KMS-11 (cell line): ENCODE measurements around the gene CTNNA3.

ENCODE experiments used
- H2AFZ ChIP-seq: fragments of 200-600 bp; sonication (generic); 2 replicates; pipeline ENCODE4 v1.6.1; 2016; ENCODE audit warnings: antibody characterized with exemption, mixed run types, low read depth
- H3K27ac ChIP-seq: fragments of 200-600 bp; sonication (generic); 2 replicates; pipeline ENCODE4 v1.6.1; 2016; ENCODE audit warnings: mild to moderate bottlenecking, mixed run types
- H3K27me3 ChIP-seq: fragments of 200-600 bp; sonication (generic); 2 replicates; pipeline ENCODE4 v1.6.1; 2017; ENCODE audit warnings: mild to moderate bottlenecking, low read depth, mixed run types, moderate library complexity; ENCODE audit not compliant: insufficient read depth
- H3K36me3 ChIP-seq: fragments of 200-600 bp; sonication (generic); 2 replicates; pipeline ENCODE4 v1.6.1; 2017; ENCODE audit warnings: mild to moderate bottlenecking, mixed run types; ENCODE audit not compliant: insufficient read depth
- H3K4me1 ChIP-seq: fragments of 200-600 bp; sonication (generic); 2 replicates; pipeline ENCODE4 v1.6.1; 2016; ENCODE audit warnings: mild to moderate bottlenecking, low read depth, mixed run types; ENCODE audit not compliant: poor library complexity, severe bottlenecking
- H3K4me2 ChIP-seq: fragments of 200-600 bp; sonication (generic); 2 replicates; pipeline ENCODE4 v1.7.0; 2016; ENCODE audit warnings: mild to moderate bottlenecking, mixed run types
- H3K4me3 ChIP-seq: fragments of 200-600 bp; sonication (generic); IDR thresholded peaks from 2 replicates; pipeline ENCODE4 v1.6.1; 2017; ENCODE audit warnings: low read depth, low read length, mixed read lengths; ENCODE audit not compliant: insufficient read depth
- H3K79me2 ChIP-seq: fragments of 200-600 bp; sonication (generic); 2 replicates; pipeline ENCODE4 v1.6.1; 2016; ENCODE audit warnings: low read depth, mixed run types; ENCODE audit not compliant: insufficient read depth
- H3K9ac ChIP-seq: fragments of 200-600 bp; sonication (generic); 2 replicates; pipeline ENCODE4 v1.6.1; 2016; ENCODE audit warnings: mild to moderate bottlenecking, mixed run types
- H4K20me1 ChIP-seq: fragments of 200-600 bp; sonication (generic); 2 replicates; pipeline ENCODE4 v1.6.1; 2016; ENCODE audit warnings: mild to moderate bottlenecking, mixed run types; ENCODE audit not compliant: insufficient read depth
- TF ChIP-seq, protein P1 (sequence below): fragments of 200-600 bp; sonication (generic); conservative IDR thresholded peaks from 2 replicates; pipeline ENCODE4 v1.6.1; 2017; ENCODE audit warnings: low read depth, mild to moderate bottlenecking, antibody characterized with exemption, low read length, moderate library complexity, mixed read lengths

The CTNNA3 gene

DNA sequence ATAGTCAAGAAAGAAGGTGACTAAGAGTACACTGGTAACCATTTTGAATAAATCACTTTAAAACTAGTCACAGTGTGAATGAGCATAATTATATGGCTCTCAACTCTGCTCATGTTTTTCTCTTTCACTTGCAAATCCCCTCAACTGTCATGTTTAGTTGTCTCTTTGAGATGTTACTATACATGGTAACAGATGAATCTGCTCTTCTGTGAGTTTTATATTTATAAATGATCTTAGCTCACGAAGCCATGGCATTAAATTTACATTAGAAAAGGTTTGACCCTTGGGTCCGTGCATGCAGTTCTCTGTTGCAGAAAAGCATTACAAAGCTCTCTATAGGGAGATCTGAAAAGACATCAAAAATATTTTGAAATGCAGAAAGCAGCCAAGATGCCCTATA, 803.1 kb downstream of the CTNNA3 start:
- Histone ChIP-seq H3K4me3 (no peak overlapping the region), H3K9ac (no peak overlapping the region), H3K27ac (no peak overlapping the region), H3K79me2 (no peaks in the 10 kb centered on the region), H3K4me1 (no peaks in the 10 kb centered on the region), H3K27me3 (no peaks in the 10 kb centered on the region), H3K36me3 (no peaks in the 10 kb centered on the region), H4K20me1 (no peaks in the 10 kb centered on the region), H2AFZ (no peak overlapping the region), H3K4me2 (no peak overlapping the region)
- TF ChIP-seq, protein P1, sequence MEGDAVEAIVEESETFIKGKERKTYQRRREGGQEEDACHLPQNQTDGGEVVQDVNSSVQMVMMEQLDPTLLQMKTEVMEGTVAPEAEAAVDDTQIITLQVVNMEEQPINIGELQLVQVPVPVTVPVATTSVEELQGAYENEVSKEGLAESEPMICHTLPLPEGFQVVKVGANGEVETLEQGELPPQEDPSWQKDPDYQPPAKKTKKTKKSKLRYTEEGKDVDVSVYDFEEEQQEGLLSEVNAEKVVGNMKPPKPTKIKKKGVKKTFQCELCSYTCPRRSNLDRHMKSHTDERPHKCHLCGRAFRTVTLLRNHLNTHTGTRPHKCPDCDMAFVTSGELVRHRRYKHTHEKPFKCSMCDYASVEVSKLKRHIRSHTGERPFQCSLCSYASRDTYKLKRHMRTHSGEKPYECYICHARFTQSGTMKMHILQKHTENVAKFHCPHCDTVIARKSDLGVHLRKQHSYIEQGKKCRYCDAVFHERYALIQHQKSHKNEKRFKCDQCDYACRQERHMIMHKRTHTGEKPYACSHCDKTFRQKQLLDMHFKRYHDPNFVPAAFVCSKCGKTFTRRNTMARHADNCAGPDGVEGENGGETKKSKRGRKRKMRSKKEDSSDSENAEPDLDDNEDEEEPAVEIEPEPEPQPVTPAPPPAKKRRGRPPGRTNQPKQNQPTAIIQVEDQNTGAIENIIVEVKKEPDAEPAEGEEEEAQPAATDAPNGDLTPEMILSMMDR, result no peak

DNA sequence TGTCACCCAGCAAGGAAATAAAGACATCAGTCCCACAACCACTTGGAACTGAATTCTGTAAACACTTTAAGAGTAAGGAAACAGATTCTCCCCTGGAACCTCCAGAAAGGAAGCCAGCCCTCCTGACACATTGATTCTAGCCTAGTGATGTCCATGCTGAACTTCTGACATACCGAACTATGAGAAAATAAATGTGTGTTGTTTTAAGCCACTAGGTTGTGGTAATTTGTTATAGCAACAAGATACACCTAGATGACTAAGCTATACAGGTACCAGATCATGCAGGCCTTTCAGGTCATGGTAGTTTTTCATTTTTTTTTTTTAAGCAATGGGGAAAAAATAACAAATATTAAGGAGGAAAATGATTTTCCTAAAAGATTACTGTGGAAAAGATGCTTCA, 807.8 kb downstream of the CTNNA3 start:
- H3K79me2 ChIP-seq, result no peaks in the 10 kb centered on the region
- H3K4me2 ChIP-seq, result no peak overlapping the region
- H3K4me3 ChIP-seq, result no peak overlapping the region
- H3K27me3 ChIP-seq, result no peaks in the 10 kb centered on the region
- H3K27ac ChIP-seq, result no peak overlapping the region
- H2AFZ ChIP-seq, result no peak overlapping the region
- TF ChIP-seq, protein P1, result no peak
- no peaks in the 10 kb centered on the region for H3K36me3 ChIP-seq
- H3K9ac ChIP-seq, result no peak overlapping the region
- no peaks in the 10 kb centered on the region for H3K4me1 ChIP-seq
- H4K20me1 ChIP-seq, result no peaks in the 10 kb centered on the region

DNA sequence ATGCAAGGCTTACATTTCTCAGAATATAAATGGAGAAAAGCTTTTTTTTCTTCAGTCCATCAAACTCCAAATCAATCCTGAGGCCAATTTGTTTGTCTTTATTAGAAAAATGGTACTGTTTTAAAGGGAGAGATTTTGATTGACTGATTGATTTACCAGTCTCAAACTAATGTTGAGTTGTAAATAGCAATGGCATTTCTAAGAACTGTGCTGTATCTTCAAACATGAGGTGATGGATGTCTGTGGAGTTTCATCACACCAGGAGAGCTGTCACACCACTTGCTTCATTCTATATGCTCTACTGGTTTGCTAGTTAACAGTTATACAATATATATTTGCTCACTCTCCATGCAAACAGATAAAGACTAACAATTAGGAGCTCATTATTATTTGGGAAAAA, 809.1 kb downstream of the CTNNA3 start:
- TF ChIP-seq, protein P1, result no peak
- H2AFZ ChIP-seq, result no peak overlapping the region
- no peak overlapping the region for H3K4me3 ChIP-seq
- no peaks in the 10 kb centered on the region for H3K79me2 ChIP-seq
- H3K4me2 ChIP-seq, result no peak overlapping the region
- H4K20me1 ChIP-seq, result no peaks in the 10 kb centered on the region
- H3K9ac ChIP-seq, result no peak overlapping the region
- H3K36me3 ChIP-seq, result no peaks in the 10 kb centered on the region
- H3K27me3 ChIP-seq, result no peaks in the 10 kb centered on the region
- no peak overlapping the region for H3K27ac ChIP-seq
- H3K4me1 ChIP-seq, result no peaks in the 10 kb centered on the region

DNA sequence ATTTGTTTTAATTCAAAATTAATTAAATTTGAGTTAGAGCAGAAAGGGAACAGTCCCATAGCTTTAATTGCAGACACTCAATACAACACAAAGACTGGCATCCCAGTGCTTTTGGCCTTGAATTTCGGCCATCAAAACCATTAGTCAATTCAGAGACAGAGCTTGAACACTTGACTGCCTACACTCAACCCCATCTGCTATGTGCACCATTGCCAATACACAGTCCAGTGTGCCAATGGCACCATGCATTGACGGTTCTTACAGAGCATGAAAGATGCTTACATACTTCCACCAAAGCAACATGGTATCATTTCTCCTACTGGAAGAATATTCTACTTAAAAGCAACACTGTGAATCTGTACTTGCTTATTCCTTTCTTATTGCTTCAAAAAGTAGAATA, 813.7 kb downstream of the CTNNA3 start:
- no peaks in the 10 kb centered on the region for H4K20me1 ChIP-seq
- no peaks in the 10 kb centered on the region for H3K36me3 ChIP-seq
- TF ChIP-seq, protein P1, result no peak
- H3K4me2 ChIP-seq, result no peak overlapping the region
- H3K4me1 ChIP-seq, result no peaks in the 10 kb centered on the region
- no peaks in the 10 kb centered on the region for H3K79me2 ChIP-seq
- H2AFZ ChIP-seq, result no peak overlapping the region
- no peak overlapping the region for H3K4me3 ChIP-seq
- no peak overlapping the region for H3K27ac ChIP-seq
- H3K27me3 ChIP-seq, result no peaks in the 10 kb centered on the region
- no peak overlapping the region for H3K9ac ChIP-seq
